HepG2 (cell line): ENCODE measurements around the gene MLLT10. TPM values are rescaled to one million over a fixed set of nuclear protein-coding genes. Genes with fewer than 3 reads are reported as not detected.

Source experiments
- ATAC-seq: fragments of 200-7000 bp; cut with Tn5 transposase; 3 replicates; pipeline ENCODE4 v1.9.1; 2020; ENCODE audit warnings: mild to moderate bottlenecking, moderate library complexity
- BruUV-seq: library from RNA; stranded (reverse); fragments of 400-500 nt; replicated peaks from 2 replicates; lab custom pipeline; 2021; lab: Mats Ljungman, UMichigan
- CTCF ChIA-PET: fragments of 300-600 bp; formaldehyde crosslinking; extraction: SDS; loops from one replicate; lab custom pipeline; 2021; ENCODE audit warnings: low total read pairs, inconsistent platforms, low intra/inter-chr PET ratio; lab: Yijun Ruan, JAX
- POLR2A ChIA-PET: fragments of 350-600 bp; sonication (Branson Sonifier 250); formaldehyde crosslinking; loops from one replicate; lab custom pipeline; 2020; ENCODE audit warnings: antibody characterized with exemption, inconsistent platforms; lab: Yijun Ruan, JAX
- DNase-seq: peaks from one replicate; pipeline ENCODE4 v3.0.0-alpha.2; 2015; ENCODE audit warnings: low spot score
- FAIRE-seq: peaks from 3 replicates; lab custom pipeline; 2011; peaks lifted over from hg19 to GRCh38; lab: Jason Lieb, UNC
- H2AFZ ChIP-seq: one replicate; pipeline ENCODE4 v1.6.1; 2011; ENCODE audit warnings: low read length, inconsistent platforms
- H3K27ac ChIP-seq: fragments of 300-600 bp; 3 replicates; pipeline ENCODE4 v1.8.0; 2011; ENCODE audit warnings: mixed run types, mild to moderate bottlenecking, mixed read lengths, low read length, inconsistent platforms; ENCODE audit not compliant: insufficient read depth; ENCODE audit errors: extremely low read length
- H3K27me3 ChIP-seq, 2 experiments: fragments of 200-600 bp in 1 of 2; 2 replicates in 1 of 2; 3 replicates in 1 of 2; pipeline versions ENCODE4 v1.6.0 to v1.8.0; 2011; ENCODE audit warnings: low read length in 2 of 2, mild to moderate bottlenecking in 2 of 2, moderate library complexity in 2 of 2, inconsistent platforms in 1 of 2; ENCODE audit not compliant: insufficient read depth in 2 of 2, control insufficient read depth in 1 of 2
- H3K36me3 ChIP-seq, 2 experiments: fragments of 200-600 bp in 1 of 2; replicated peaks in 1 of 2; 2 replicates in 1 of 2; 3 replicates in 1 of 2; pipeline versions ENCODE4 v1.5.1 to v1.8.0; 2011; ENCODE audit warnings: low read length in 2 of 2, inconsistent platforms in 1 of 2; ENCODE audit not compliant: insufficient read depth in 2 of 2, control insufficient read depth in 1 of 2
- H3K4me1 ChIP-seq: 2 replicates; pipeline ENCODE4 v1.5.1; 2012; ENCODE audit warnings: low read length, inconsistent platforms; ENCODE audit not compliant: insufficient read depth
- H3K4me2 ChIP-seq: 2 replicates; pipeline ENCODE4 v1.6.0; 2011; ENCODE audit warnings: low read depth, low read length, inconsistent platforms
- H3K4me3 ChIP-seq, 3 experiments: fragments of 200-600 bp in 1 of 3; sonication (generic), shearing (Covaris generic) in 1 of 3; replicated peaks in 1 of 3; 2 replicates each; pipeline ENCODE4 v1.5.1; 2011 to 2016; ENCODE audit warnings: low read length in 3 of 3, inconsistent platforms in 2 of 3, low read depth in 2 of 3, mild to moderate bottlenecking in 2 of 3, control low read depth in 1 of 3, mixed read lengths in 1 of 3; ENCODE audit not compliant: insufficient read depth in 1 of 3
- H3K79me2 ChIP-seq: one replicate; pipeline ENCODE4 v1.6.1; 2011; ENCODE audit warnings: low read length, inconsistent platforms; ENCODE audit not compliant: insufficient read depth
- H3K9ac ChIP-seq: 2 replicates; pipeline ENCODE4 v1.6.0; 2011; ENCODE audit warnings: mild to moderate bottlenecking, low read depth, low read length, inconsistent platforms; ENCODE audit not compliant: insufficient read depth
- H3K9me3 ChIP-seq: 2 replicates; pipeline ENCODE4 v1.5.1; 2012; ENCODE audit warnings: mild to moderate bottlenecking, low read length
- H4K20me1 ChIP-seq: 2 replicates; pipeline ENCODE4 v1.6.0; 2011; ENCODE audit warnings: inconsistent platforms, mild to moderate bottlenecking, low read length, moderate library complexity; ENCODE audit not compliant: insufficient read depth
- ATF7 ChIP-seq, 2 experiments: fragments of 450-650 bp in 1 of 2; sonication (generic) in 1 of 2; formaldehyde crosslinking in 1 of 2; IDR thresholded peaks; 2 replicates each; pipeline versions ENCODE4 v1.4.0 to v1.6.1; 2016 to 2020; ENCODE audit warnings: antibody characterized with exemption in 1 of 2, mild to moderate bottlenecking in 1 of 2, missing genetic modification reagents in 1 of 2
- CREB1 ChIP-seq, 2 experiments: fragments of 450-650 bp in 1 of 2; IDR thresholded peaks; 2 replicates each; pipeline ENCODE4 v1.6.1; 2016 to 2017; ENCODE audit warnings: control low read depth in 1 of 2, mild to moderate bottlenecking in 1 of 2, missing compliant biosample characterization in 1 of 2, missing genetic modification characterization in 1 of 2
- KLF9 ChIP-seq: IDR thresholded peaks from 2 replicates; pipeline ENCODE4 v1.6.1; 2016; ENCODE audit warnings: low read depth
- NR0B2 ChIP-seq: sonication (generic); formaldehyde crosslinking; IDR thresholded peaks from 2 replicates; pipeline ENCODE4 v1.4.0; 2020; ENCODE audit warnings: mild to moderate bottlenecking, missing genetic modification reagents
- SPEN ChIP-seq: sonication (generic); formaldehyde crosslinking; IDR thresholded peaks from 2 replicates; pipeline ENCODE4 v1.5.1; 2020; ENCODE audit warnings: low read depth, mild to moderate bottlenecking, missing genetic modification reagents
- TBX3 ChIP-seq: fragments of 450-650 bp; IDR thresholded peaks from 2 replicates; pipeline ENCODE4 v1.6.1; 2017; ENCODE audit warnings: antibody characterized with exemption, mild to moderate bottlenecking, inconsistent platforms, borderline replicate concordance
- TEAD3 ChIP-seq: optimal IDR thresholded peaks from 2 replicates; pipeline ENCODE3; 2016; ENCODE audit warnings: borderline replicate concordance
- ZNF468 ChIP-seq: sonication (generic); formaldehyde crosslinking; IDR thresholded peaks from 2 replicates; pipeline ENCODE4 v1.8.0; 2022; ENCODE audit warnings: mild to moderate bottlenecking, moderate library complexity, missing genetic modification reagents
- ZSCAN12 ChIP-seq: sonication (generic); formaldehyde crosslinking; IDR thresholded peaks from 2 replicates; pipeline ENCODE4 v1.9.0; 2021; ENCODE audit warnings: mild to moderate bottlenecking, missing genetic modification reagents
- ZSCAN21 ChIP-seq: sonication (generic); formaldehyde crosslinking; IDR thresholded peaks from 2 replicates; pipeline ENCODE4 v1.8.0; 2022; ENCODE audit warnings: mild to moderate bottlenecking, missing genetic modification reagents, moderate library complexity, borderline replicate concordance
- WGBS: methylation state at CpG from one replicate; pipeline ENCODE4 v1.1.6; 2017; ENCODE audit warnings: low lambda C conversion rate; 5-methylcytosine and 5-hydroxymethylcytosine counted together
- in situ Hi-C: cut with HindIII; loops from 2 replicates; pipeline ENCODE4 v1.10.0; 2017; ENCODE audit warnings: low pct_unique_long_range_greater_than_20kb; ENCODE audit not compliant: extremely low pct_ligation_motif_present
- intact Hi-C: fragments of 100-400 bp; cut with micrococcal nuclease; formaldehyde crosslinking; loops from one replicate; pipeline ENCODE4 v1.10.0; 2022; ENCODE audit not compliant: unreplicated experiment
- polyA plus RNA-seq, 8 experiments: library from polyadenylated mRNA; depleted of rRNA in 3 of 8; stranded (reverse) in 7 of 8; unstranded in 1 of 8; fragments of >200 nt; fragmentation: Illumina TruSeq in 4 of 8; extraction: Trizol in 4 of 8; gene quantifications; 2 replicates each; pipeline versions ENCODE4 v1.2.1 to v1.2.3, GENCODE V29; 2011 to 2016; ENCODE audit warnings: low read depth in 4 of 8, missing spikeins in 1 of 8, mixed read lengths in 1 of 8; ENCODE audit not compliant: insufficient read depth in 1 of 8
- total RNA-seq, 5 experiments: library from RNA; depleted of rRNA; stranded (reverse); fragments of >200 nt; fragmentation: Illumina TruSeq; extraction: Trizol; gene quantifications; 2 replicates each; pipeline ENCODE4 v1.2.3, GENCODE V29; 2016; ENCODE audit warnings: low read depth in 1 of 5

Gene MLLT10
- total and polyA plus RNA-seq, 2 of the 13 experiments (the other 11 are each of a cell fraction or from before 2014, with no cell fraction given) = 51.3 to 84.1 TPM

- in situ Hi-C loops (no loop called here), intact Hi-C loops (no loop called here)
- no TSS peak for BruUV-seq
- Histone ChIP-seq H3K4me2 (no peak overlapping the region), H3K27me3 (no peaks in the 10 kb centered on the region; a peak in 1 of 5 replicates), H3K9ac (no peak overlapping the region), H4K20me1 (peaks cover 3% of the 10 kb centered on the region; the same call in 1 of the 2 replicates), H3K79me2 (peaks cover 58% of the 10 kb centered on the region), H3K9me3 (no peaks in the 10 kb centered on the region), H3K36me3 (no peaks in the 10 kb centered on the region), H3K27ac (no peak overlapping the region), H3K4me3 (no peak overlapping the region)
- ChIA-PET POLR2A (interaction anchor here (2.1 to 3.4 kb wide), 2 partner anchors 34 kb away, joined by 14 to 40 read pairs; no protein-coding TSS in a partner anchor), CTCF (no interaction called here)
- DNase-seq (no peak), FAIRE-seq (no peak)
- TF ChIP-seq ZNF468 (CRISPR knock-in tag) (no peak), TBX3 (no peak), SPEN (CRISPR knock-in tag) (no peak), TEAD3 (CRISPR knock-in tag) (no peak), CREB1 (IDR thresholded peaks at IDR 0.05) (no peak), CREB1 (CRISPR knock-in tag; IDR thresholded peaks at IDR 0.05) (0 out of 2 replicates have a peak, but pooled peaks have one; percentile 12), NR0B2 (CRISPR knock-in tag) (no peak), ZSCAN12 (no peak)
- TF ChIP-seq, all 625 proteins: peak for 1
- H2AFZ ChIP-seq = no peak overlapping the region
- 57% methylated on average over 1 of the region's 1 CpG for WGBS
- H3K4me1 ChIP-seq = peaks cover 33% of the 10 kb centered on the region
- ATAC-seq = no peak
Measured at GRCh38 chr10:21530641-21531040, 3.4 kb upstream of the MLLT10 start.

GRCh38 chr10:21531164-21531563 lies 2.9 kb upstream of the MLLT10 start:
- H3K9ac ChIP-seq = no peak overlapping the region
- peaks cover 38% of the 10 kb centered on the region for H3K4me1 ChIP-seq
- in situ Hi-C loops = no loop called here
- H3K27me3 ChIP-seq = no peaks in the 10 kb centered on the region; a peak in 1 of 5 replicates
- peaks cover 8% of the 10 kb centered on the region; the same call in 1 of the 2 replicates for H4K20me1 ChIP-seq
- ChIA-PET CTCF (no interaction called here), POLR2A (interaction anchor here (3.4 kb wide), 1 partner anchor 35 kb away, joined by 40 read pairs; no protein-coding TSS in a partner anchor)
- FAIRE-seq = no peak
- TF ChIP-seq KLF9 (CRISPR knock-in tag) (no peak), ATF7 (IDR thresholded peaks at IDR 0.05) (0 out of 2 replicates have a peak, but pooled peaks have one; percentile 5), ATF7 (CRISPR knock-in tag; IDR thresholded peaks at IDR 0.05) (no peak), ZSCAN21 (CRISPR knock-in tag) (no peak)
- no peak overlapping the region for H3K4me2 ChIP-seq
- H3K27ac ChIP-seq = no peak overlapping the region
- no peak for DNase-seq
- no peak for ATAC-seq
- H3K9me3 ChIP-seq = no peaks in the 10 kb centered on the region
- peaks cover 64% of the 10 kb centered on the region for H3K79me2 ChIP-seq
- no peaks in the 10 kb centered on the region for H3K36me3 ChIP-seq
- H3K4me3 ChIP-seq = no peak overlapping the region
- H2AFZ ChIP-seq = no peak overlapping the region
- no TSS peak for BruUV-seq
- 95% methylated on average over 1 of the region's 1 CpG for WGBS
- intact Hi-C loops = no loop called here
